ENCODE results near the gene ZMIZ1. TPM values are rescaled to one million over a fixed set of nuclear protein-coding genes. Genes with fewer than 3 reads are reported as not detected.

The ZMIZ1 gene
- total RNA-seq, 1 donor from 2014 or later = 93.9 TPM

DNA sequence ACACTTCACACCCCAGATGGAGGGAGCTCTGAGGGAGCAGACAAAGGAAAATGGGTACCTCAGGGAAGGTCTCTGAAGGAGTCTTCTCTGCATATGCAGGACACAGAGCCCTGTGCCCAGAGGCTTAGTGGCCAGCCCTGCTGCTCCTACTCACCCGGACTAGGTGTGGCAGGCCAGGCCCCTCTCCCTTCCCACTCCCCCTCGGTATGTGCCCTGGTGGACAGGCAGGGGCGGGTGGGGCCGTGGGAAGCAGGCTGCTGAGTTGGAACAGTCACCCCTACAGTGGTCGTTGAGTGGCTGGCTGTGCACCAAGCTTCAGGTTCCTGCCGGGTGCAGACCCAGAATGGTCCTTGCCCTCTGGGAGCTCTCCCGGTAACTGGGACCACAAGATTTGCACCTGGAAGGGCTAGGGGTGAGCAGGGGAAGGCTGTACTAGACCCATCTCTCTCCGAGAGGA is 68.6 kb downstream of the ZMIZ1 start:
- H3K27me3 Mint-ChIP-seq = peaks cover 13% of the 10 kb centered on the region
- H3K27ac Mint-ChIP-seq = no peak overlapping the region
- ATAC-seq (ENCODE audit: low read depth) = no peak
- H3K36me3 Mint-ChIP-seq (ENCODE audit: low read depth) = no peaks in the 10 kb centered on the region
- ChIA-PET CTCF (no interaction called here), POLR2A (no interaction called here)
- TF ChIP-seq, protein P1, sequence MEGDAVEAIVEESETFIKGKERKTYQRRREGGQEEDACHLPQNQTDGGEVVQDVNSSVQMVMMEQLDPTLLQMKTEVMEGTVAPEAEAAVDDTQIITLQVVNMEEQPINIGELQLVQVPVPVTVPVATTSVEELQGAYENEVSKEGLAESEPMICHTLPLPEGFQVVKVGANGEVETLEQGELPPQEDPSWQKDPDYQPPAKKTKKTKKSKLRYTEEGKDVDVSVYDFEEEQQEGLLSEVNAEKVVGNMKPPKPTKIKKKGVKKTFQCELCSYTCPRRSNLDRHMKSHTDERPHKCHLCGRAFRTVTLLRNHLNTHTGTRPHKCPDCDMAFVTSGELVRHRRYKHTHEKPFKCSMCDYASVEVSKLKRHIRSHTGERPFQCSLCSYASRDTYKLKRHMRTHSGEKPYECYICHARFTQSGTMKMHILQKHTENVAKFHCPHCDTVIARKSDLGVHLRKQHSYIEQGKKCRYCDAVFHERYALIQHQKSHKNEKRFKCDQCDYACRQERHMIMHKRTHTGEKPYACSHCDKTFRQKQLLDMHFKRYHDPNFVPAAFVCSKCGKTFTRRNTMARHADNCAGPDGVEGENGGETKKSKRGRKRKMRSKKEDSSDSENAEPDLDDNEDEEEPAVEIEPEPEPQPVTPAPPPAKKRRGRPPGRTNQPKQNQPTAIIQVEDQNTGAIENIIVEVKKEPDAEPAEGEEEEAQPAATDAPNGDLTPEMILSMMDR (IDR thresholded peaks at IDR 0.05) = no peak
- H3K4me1 Mint-ChIP-seq = peaks cover 37% of the 10 kb centered on the region
- H3K4me3 Mint-ChIP-seq = peak overlapping the region; percentile 38
- intact Hi-C loops (cut with micrococcal nuclease) = no loop called here
- DNase-seq = no peak
- H3K9me3 Mint-ChIP-seq = no peaks in the 10 kb centered on the region

DNA sequence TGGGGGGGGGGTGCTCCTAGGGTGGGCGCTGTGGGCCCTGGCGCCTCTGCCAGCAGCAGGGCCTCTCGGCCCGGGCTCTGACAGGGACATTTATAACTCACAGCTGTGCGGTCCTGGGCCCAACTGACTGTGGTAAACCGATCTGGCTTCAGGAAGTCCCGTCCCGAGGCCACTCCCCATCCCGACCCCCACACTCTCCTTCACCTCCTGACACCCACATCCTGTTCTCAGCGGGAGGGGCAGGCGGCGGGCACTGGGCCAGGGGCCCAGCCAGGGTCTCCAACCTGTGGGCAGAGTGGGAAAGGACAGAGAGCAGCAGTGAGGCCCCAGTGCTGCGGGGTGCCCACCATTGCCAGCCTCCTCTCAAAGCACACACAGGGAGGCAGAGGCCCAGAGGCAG is 69.1 kb downstream of the ZMIZ1 start:
- intact Hi-C loops (cut with micrococcal nuclease) = no loop called here
- TF ChIP-seq, protein P1 (IDR thresholded peaks at IDR 0.05) = no peak
- H3K36me3 Mint-ChIP-seq (ENCODE audit: low read depth) = no peaks in the 10 kb centered on the region
- ChIA-PET POLR2A (no interaction called here), CTCF (no interaction called here)
- H3K9me3 Mint-ChIP-seq = no peaks in the 10 kb centered on the region
- H3K27me3 Mint-ChIP-seq = peaks cover 16% of the 10 kb centered on the region
- H3K4me3 Mint-ChIP-seq = peak overlapping the region; percentile 11
- DNase-seq = no peak
- H3K27ac Mint-ChIP-seq = no peak overlapping the region
- H3K4me1 Mint-ChIP-seq = peaks cover 33% of the 10 kb centered on the region
- ATAC-seq (ENCODE audit: low read depth) = peak; percentile 47

DNA sequence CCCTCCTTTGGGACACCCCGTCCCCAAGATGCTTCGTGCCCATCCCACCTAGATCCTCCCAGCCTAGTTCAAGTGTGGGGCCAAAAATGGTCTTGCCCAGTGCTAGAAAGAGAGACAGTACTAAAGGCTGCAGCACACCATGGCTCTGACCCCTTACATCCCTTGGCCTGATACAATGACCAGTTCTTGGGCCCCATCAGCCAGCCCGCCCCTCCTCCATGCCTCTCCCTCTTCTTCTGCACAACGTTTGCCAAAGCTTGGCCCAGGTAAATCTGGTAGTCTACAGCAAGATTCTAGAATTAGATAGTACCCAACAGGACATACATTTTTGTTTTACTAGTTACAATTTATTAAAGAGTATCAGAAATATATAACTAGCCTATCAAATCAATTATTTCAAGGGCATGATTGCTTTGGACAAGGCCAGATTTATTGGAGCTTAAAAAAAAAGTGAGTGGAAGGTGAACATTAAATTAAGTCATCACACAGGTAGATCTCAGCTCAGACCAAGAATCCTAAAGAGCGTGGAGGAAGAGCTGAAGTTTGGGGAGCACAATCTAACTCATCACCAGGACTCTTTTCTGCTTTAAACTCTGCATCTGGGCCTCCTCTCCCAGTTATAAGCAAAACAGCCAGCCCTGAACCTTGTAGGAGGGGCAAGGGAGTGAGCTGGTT is 69.8 kb downstream of the ZMIZ1 start:
- TF ChIP-seq, protein P1 (IDR thresholded peaks at IDR 0.05) = no peak
- DNase-seq (no peak), ATAC-seq (ENCODE audit: low read depth) (no peak)
- no peaks in the 10 kb centered on the region for H3K9me3 Mint-ChIP-seq
- peaks cover 29% of the 10 kb centered on the region for H3K4me1 Mint-ChIP-seq
- H3K4me3 Mint-ChIP-seq = peak overlapping the region; percentile 38
- intact Hi-C loops (cut with micrococcal nuclease) = no loop called here
- ChIA-PET POLR2A (no interaction called here), CTCF (no interaction called here)
- H3K36me3 Mint-ChIP-seq (ENCODE audit: low read depth) = no peaks in the 10 kb centered on the region
- H3K27ac Mint-ChIP-seq = no peak overlapping the region
- H3K27me3 Mint-ChIP-seq = peaks cover 19% of the 10 kb centered on the region

DNA sequence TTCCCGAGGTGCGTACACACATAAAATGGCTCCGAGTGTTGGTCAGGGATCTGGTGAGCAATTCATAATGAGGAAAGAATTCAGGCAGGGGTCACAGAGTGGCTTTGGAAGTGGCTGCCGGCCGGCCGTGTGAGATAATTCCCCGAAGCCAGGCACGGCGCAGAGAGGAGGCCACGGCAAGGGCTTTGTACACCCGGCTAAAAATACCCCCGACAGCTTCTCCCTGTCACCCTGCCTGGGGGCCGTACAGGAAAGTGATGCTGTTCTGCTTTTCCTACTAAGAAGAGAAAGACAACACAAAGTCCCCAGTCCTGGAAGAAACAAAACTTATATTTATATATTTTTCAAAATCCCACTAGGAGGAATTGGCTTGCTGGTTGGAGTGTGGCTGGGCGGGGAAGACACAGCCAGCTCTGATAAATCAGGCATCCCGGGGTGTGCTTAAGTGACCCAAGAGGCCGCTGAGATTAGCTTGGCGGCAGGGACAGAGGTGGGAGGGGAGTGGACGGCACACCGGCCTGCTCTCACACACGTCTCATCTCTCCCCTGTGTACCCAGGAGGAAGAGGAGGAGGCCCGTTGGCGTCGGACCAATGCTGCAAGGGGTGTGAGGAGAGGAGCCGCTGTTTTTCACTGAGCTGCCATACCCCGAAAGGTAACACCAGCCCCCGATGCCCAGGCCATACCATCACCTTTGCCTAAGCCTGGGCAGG is 70.5 kb downstream of the ZMIZ1 start:
- Mint-ChIP-seq H3K27ac (no peak overlapping the region), H3K4me3 (peak overlapping the region; percentile 38), H3K9me3 (no peaks in the 10 kb centered on the region), H3K27me3 (peaks cover 21% of the 10 kb centered on the region), H3K36me3 (ENCODE audit: low read depth) (no peaks in the 10 kb centered on the region), H3K4me1 (peaks cover 29% of the 10 kb centered on the region)
- POLR2A ChIA-PET = no interaction called here
- ATAC-seq (ENCODE audit: low read depth) (no peak), DNase-seq (no peak)
- intact Hi-C loops (cut with micrococcal nuclease) = no loop called here
- CTCF ChIA-PET = no interaction called here
- TF ChIP-seq, protein P1 (IDR thresholded peaks at IDR 0.05) = no peak

DNA sequence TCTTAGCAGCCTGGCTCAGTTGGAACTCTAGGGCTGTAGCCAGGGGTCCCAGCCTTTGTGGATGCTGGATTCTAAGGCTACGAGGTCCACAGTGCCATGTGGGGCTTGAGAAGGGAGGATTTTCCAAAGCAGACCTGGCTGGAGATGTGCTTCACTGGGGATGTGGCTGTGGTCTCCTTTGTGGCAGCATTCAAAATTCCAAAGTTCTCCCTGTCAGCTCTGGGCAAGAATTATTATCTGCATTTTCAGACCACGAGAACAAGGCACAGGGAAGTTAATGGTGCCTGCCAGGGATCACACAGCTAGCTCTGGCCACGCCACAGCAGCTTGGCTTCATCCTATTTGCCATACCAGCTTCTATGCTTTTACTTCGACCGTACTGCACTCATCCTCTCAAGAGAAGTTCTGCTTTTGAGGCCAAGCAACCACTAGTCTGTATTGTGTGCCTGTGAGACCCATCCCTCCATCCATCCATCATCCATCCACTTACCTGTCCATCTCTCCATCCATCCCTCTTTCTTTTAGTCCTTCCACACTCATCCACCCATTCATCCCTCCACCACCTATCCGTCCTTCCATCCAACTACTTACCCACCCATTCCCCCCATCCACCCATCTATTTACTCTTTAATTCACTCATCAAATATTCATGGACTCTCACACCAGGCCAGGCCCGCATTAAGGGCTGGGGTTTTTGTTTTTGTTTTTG is 71.5 kb downstream of the ZMIZ1 start:
- no peak for ATAC-seq (ENCODE audit: low read depth)
- Mint-ChIP-seq H3K27me3 (peaks cover 25% of the 10 kb centered on the region), H3K4me1 (peaks cover 36% of the 10 kb centered on the region), H3K9me3 (no peaks in the 10 kb centered on the region), H3K27ac (no peak overlapping the region), H3K4me3 (no peak overlapping the region), H3K36me3 (ENCODE audit: low read depth) (no peaks in the 10 kb centered on the region)
- DNase-seq = no peak
- POLR2A ChIA-PET = no interaction called here
- TF ChIP-seq, protein P1 (IDR thresholded peaks at IDR 0.05) = no peak
- CTCF ChIA-PET = no interaction called here
- intact Hi-C loops (cut with micrococcal nuclease) = no loop called here
